BJ (cell line): ENCODE measurements around the gene RASSF3. TPM values are rescaled to one million over a fixed set of nuclear protein-coding genes. Genes with fewer than 3 reads are reported as not detected.
A peak's percentile ranks its signal among the peaks of the same experiment; 100 is the strongest.

Experiments used
- CTCF ChIA-PET: fragments of 350-600 bp; formaldehyde crosslinking; extraction: SDS; loops from one replicate; lab custom pipeline; 2021; ENCODE audit warnings: antibody characterized with exemption, inconsistent platforms; lab: Yijun Ruan, JAX
- POLR2A ChIA-PET: fragments of 300-600 bp; sonication (Branson Sonifier 250); formaldehyde crosslinking; extraction: SDS; loops from one replicate; lab custom pipeline; 2021; ENCODE audit warnings: antibody characterized with exemption; lab: Charles Lee
- DNase-seq: peaks from one replicate; pipeline ENCODE4 v3.0.0-alpha.2; 2011; ENCODE audit warnings: low read depth
- H3K27me3 ChIP-seq: 2 replicates; pipeline ENCODE4 v1.6.0; 2011; ENCODE audit warnings: low read length; ENCODE audit not compliant: control insufficient read depth, insufficient read depth
- H3K36me3 ChIP-seq: 2 replicates; pipeline ENCODE4 v1.5.1; 2011; ENCODE audit warnings: low read length; ENCODE audit not compliant: control insufficient read depth, insufficient read depth
- H3K4me3 ChIP-seq: 2 replicates; pipeline ENCODE4 v1.5.1; 2011; ENCODE audit warnings: low read depth, mild to moderate bottlenecking, control low read depth, low read length
- CTCF ChIP-seq: IDR thresholded peaks from 2 replicates; pipeline ENCODE4 v1.5.1; 2011; ENCODE audit warnings: low read depth, mild to moderate bottlenecking, control low read depth, inconsistent platforms, low read length, moderate library complexity; ENCODE audit not compliant: insufficient read depth
- polyA plus RNA-seq: library from polyadenylated mRNA; depleted of rRNA; stranded (reverse); fragments of >200 nt; gene quantifications from 2 replicates; pipeline ENCODE4 v1.2.3, GENCODE V29; 2011

The RASSF3 gene
- polyA plus RNA-seq, 1 experiment: 27.7 TPM

GRCh38 chr12:64598831-64599230 lies 11.5 kb upstream of the RASSF3 start:
- no peak for DNase-seq
- H3K4me3 ChIP-seq: no peak overlapping the region
- ChIA-PET POLR2A (no interaction called here), CTCF (no interaction called here)
- no peaks in the 10 kb centered on the region for H3K36me3 ChIP-seq
- H3K27me3 ChIP-seq: no peaks in the 10 kb centered on the region
- no peak for TF ChIP-seq CTCF

GRCh38 chr12:64600164-64600561 lies 10.1 kb upstream of the RASSF3 start:
- no peaks in the 10 kb centered on the region for H3K27me3 ChIP-seq
- no peak for TF ChIP-seq CTCF
- no peaks in the 10 kb centered on the region for H3K36me3 ChIP-seq
- CTCF ChIA-PET: interaction anchor here (1.3 to 1.6 kb wide), 2 partner anchors 30 to 98 kb away, joined by 5 read pairs; no protein-coding TSS in a partner anchor
- DNase-seq: no peak
- no peak overlapping the region for H3K4me3 ChIP-seq
- POLR2A ChIA-PET: no interaction called here

- Histone ChIP-seq H3K36me3 (no peaks in the 10 kb centered on the region), H3K4me3 (no peak overlapping the region), H3K27me3 (no peaks in the 10 kb centered on the region)
- DNase-seq: no peak
- CTCF ChIA-PET: interaction anchor here (0.6 to 0.7 kb wide), 2 partner anchors 27 to 409 kb away, joined by 3 read pairs; no protein-coding TSS in a partner anchor
- no peak for TF ChIP-seq CTCF
- POLR2A ChIA-PET: no interaction called here
These were observed 7.0 kb upstream of the RASSF3 start for GRCh38 chr12:64603183-64603841.

GRCh38 chr12:64608901-64609535 lies 1.3 kb upstream of the RASSF3 start:
- no peaks in the 10 kb centered on the region for H3K36me3 ChIP-seq
- ChIA-PET CTCF (interaction anchor here (0.6 to 2.7 kb wide), 7 partner anchors 18 to 89 kb away, joined by 3 to 15 read pairs (median 3); no protein-coding TSS in a partner anchor), POLR2A (no interaction called here)
- H3K4me3 ChIP-seq: peak overlapping the region; percentile 66
- no peak for DNase-seq
- peak; percentile 27 for TF ChIP-seq CTCF
- no peaks in the 10 kb centered on the region for H3K27me3 ChIP-seq

- TF ChIP-seq CTCF: no peak
- Histone ChIP-seq H3K36me3 (no peaks in the 10 kb centered on the region), H3K27me3 (no peaks in the 10 kb centered on the region), H3K4me3 (peak overlapping the region; percentile 66)
- no peak for DNase-seq
- CTCF ChIA-PET: interaction anchor here (0.8 to 2.7 kb wide), 2 partner anchors 61 to 86 kb away, joined by 3 to 15 read pairs; no protein-coding TSS in a partner anchor
- POLR2A ChIA-PET: no interaction called here
These were observed 688 bp upstream of the RASSF3 start for GRCh38 chr12:64609536-64610078.
